Cardiac muscle cell (in vitro differentiated cells and primary cell): ENCODE data around the gene COL18A1. TPM values are rescaled to one million over a fixed set of nuclear protein-coding genes. Genes with fewer than 3 reads are reported as not detected.

Experiments
- DNase-seq, 2 donors: peaks; one replicate each; pipeline versions ENCODE4 v3.0.0 to v3.0.0-alpha.2; 2010 to 2017; ENCODE audit warnings: low read depth in 1 of 2, low spot score in 1 of 2
- H3K27ac ChIP-seq: fragments of 200-600 bp; sonication (generic); 2 replicates; pipeline ENCODE4 v1.5.1; 2016
- H3K27me3 ChIP-seq: fragments of 200-600 bp; sonication (generic); 2 replicates; pipeline ENCODE4 v1.6.0; 2016; ENCODE audit warnings: control low read depth
- H3K36me3 ChIP-seq: fragments of 200-600 bp; sonication (generic); 2 replicates; pipeline ENCODE4 v1.5.1; 2016; ENCODE audit warnings: control low read depth
- H3K4me1 ChIP-seq: fragments of 200-600 bp; sonication (generic); 2 replicates; pipeline ENCODE4 v1.8.1; 2017; ENCODE audit warnings: low read depth, mild to moderate bottlenecking, mixed run types
- H3K4me3 ChIP-seq: fragments of 200-600 bp; sonication (generic); 2 replicates; pipeline ENCODE4 v1.5.1; 2016; ENCODE audit warnings: mild to moderate bottlenecking
- H3K9me3 ChIP-seq: fragments of 200-600 bp; sonication (generic); 2 replicates; pipeline ENCODE4 v1.5.1; 2017; ENCODE audit warnings: low read depth, mild to moderate bottlenecking, control low read depth
- polyA plus RNA-seq: library from polyadenylated mRNA; unstranded; fragments of >200 nt; fragmentation: Nextera tagmentation; extraction: Ambion mirVana; gene quantifications from 2 replicates; pipeline ENCODE4 v1.2.1, GENCODE V29; 2016
- total RNA-seq: library from RNA; depleted of rRNA; stranded (reverse); fragments of >200 nt; gene quantifications from 2 replicates; pipeline ENCODE4 v1.2.3, GENCODE V29; 2016
- TF ChIP-seq, protein P1 (sequence below): IDR thresholded peaks from 2 replicates; pipeline ENCODE4 v1.5.1; 2012; ENCODE audit warnings: low read depth, mild to moderate bottlenecking, low read length

Gene COL18A1
- total and polyA plus RNA-seq, 2 experiments from 2014 or later, result 407 to 1,182 TPM

DNA sequence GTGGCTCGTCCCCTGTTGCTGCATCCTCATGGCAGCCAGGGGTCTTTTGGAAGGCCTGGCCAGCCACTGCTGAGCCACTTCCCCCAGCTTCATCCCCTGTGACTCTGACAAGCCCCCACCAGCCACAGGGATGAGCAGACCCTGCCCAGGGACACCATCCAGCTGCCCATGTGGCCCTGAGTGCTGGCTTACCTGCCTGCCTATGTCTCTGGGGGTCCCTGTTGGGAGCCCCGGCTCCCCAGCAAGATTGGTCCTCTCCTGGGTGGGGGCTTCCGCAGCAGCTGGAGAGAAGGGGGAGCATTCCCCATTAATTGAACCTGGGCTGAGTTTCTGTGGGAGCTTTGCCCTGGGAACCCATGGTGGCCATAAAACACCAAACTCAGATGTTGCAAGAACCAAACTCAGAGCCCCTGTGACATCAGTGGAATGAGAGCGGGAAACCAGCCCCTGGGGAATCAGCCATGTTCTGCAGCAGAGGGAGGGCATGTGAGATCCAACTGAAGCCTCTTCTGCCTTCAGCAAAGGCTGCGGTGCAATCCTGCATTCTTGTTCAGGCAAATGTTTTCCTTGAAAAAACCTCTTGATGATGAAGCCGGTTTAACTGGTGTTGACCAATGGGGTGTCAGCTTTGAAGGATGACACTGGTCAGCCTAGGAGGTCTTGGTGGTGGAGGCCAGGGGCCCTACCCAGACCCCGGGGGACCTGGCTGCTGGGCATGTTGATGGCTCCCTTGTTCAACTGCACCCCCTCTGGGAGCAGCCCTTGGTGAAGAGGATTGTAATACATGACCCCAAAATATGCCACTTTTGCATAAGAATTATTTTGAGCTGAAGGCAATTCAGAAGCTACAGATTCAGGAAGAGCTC, 28.3 kb upstream of the COL18A1 start:
- no peaks in the 10 kb centered on the region for H3K9me3 ChIP-seq
- H3K36me3 ChIP-seq, result no peaks in the 10 kb centered on the region
- H3K4me3 ChIP-seq, result no peak overlapping the region
- no peak overlapping the region for H3K27ac ChIP-seq
- TF ChIP-seq, protein P1, sequence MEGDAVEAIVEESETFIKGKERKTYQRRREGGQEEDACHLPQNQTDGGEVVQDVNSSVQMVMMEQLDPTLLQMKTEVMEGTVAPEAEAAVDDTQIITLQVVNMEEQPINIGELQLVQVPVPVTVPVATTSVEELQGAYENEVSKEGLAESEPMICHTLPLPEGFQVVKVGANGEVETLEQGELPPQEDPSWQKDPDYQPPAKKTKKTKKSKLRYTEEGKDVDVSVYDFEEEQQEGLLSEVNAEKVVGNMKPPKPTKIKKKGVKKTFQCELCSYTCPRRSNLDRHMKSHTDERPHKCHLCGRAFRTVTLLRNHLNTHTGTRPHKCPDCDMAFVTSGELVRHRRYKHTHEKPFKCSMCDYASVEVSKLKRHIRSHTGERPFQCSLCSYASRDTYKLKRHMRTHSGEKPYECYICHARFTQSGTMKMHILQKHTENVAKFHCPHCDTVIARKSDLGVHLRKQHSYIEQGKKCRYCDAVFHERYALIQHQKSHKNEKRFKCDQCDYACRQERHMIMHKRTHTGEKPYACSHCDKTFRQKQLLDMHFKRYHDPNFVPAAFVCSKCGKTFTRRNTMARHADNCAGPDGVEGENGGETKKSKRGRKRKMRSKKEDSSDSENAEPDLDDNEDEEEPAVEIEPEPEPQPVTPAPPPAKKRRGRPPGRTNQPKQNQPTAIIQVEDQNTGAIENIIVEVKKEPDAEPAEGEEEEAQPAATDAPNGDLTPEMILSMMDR, result no peak
- no peaks in the 10 kb centered on the region for H3K4me1 ChIP-seq
- no peaks in the 10 kb centered on the region for H3K27me3 ChIP-seq
- no peak for DNase-seq

DNA sequence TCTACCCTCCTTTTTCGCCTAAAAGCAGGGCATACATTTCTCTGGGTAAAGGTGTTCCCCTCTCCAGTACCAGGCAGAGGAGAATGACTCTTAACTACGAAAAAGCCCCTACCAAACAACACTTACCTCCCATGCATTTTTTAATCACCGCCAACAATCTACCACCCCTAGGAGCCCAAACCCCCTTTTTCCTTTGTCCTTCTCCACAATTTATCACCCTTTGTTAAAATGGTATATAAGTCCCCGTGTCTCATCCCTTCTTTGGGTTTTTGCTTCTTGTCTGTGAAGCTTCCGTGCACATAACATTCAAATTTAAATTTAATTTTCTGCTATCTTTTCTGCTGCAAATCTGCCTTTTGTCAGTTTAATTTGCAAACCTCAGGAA, 27.6 kb upstream of the COL18A1 start:
- TF ChIP-seq, protein P1, result no peak
- Histone ChIP-seq H3K36me3 (no peaks in the 10 kb centered on the region), H3K4me1 (no peaks in the 10 kb centered on the region), H3K27me3 (no peaks in the 10 kb centered on the region), H3K9me3 (no peaks in the 10 kb centered on the region), H3K27ac (no peak overlapping the region), H3K4me3 (no peak overlapping the region)
- DNase-seq, result no peak

DNA sequence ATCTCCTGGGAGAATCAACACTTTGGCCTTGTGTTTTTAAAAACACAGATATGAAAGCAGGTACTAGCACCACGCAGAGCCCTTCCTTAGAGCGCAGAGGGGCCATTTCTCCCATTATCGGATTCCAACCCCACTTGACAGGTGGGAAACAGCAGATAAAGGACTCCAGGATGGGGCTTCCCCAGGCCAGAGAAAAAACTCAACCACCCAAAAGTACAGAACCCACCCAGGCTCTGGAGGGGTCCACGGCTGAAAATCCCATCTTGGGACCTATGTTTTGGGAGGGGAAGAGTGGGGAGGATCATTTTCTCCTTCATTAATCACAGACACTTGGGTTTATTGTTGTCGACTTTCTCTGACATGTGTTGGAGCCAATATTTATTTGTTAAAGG, 27.1 kb upstream of the COL18A1 start:
- Histone ChIP-seq H3K36me3 (no peaks in the 10 kb centered on the region), H3K9me3 (no peaks in the 10 kb centered on the region), H3K4me3 (no peak overlapping the region), H3K27ac (no peak overlapping the region), H3K27me3 (no peaks in the 10 kb centered on the region), H3K4me1 (no peaks in the 10 kb centered on the region)
- TF ChIP-seq, protein P1, result no peak
- DNase-seq, result no peak

DNA sequence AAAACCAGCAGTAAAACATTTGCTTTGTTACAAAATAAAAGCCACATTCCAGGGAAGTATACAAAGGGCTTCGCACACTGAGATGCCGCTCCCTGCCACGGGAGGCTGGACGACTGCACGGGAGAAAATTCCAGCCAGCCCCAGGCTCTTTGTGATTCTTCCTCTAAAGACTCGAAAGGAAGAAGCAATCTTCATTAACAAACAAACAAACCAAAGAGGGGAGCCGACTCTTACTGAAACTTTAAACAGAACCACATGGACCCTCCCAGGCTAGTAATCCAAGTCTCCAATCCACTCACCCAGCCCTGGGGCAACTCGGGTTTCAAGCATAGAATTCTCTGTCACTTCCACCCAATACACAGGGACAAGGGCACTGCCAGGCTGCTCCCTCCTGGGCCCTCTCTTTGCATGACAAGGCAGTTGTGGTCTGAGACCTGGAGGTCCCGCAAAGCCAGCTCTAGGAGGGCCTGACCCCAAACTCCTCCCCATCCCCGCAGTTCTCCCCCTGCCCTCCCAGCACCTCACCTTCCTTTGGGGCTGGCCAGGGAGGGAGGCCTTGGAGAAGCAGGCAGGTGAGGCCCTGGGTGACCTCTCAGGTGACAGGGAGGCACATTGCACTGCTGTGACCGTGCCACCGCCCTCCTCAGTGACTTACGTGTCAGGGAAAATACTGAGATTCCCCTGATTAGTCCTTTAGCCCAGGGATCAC, 26.6 kb upstream of the COL18A1 start:
- TF ChIP-seq, protein P1, result no peak
- Histone ChIP-seq H3K27ac (no peak overlapping the region), H3K27me3 (no peaks in the 10 kb centered on the region), H3K36me3 (no peaks in the 10 kb centered on the region), H3K4me3 (no peak overlapping the region), H3K9me3 (no peaks in the 10 kb centered on the region), H3K4me1 (no peaks in the 10 kb centered on the region)
- DNase-seq, result no peak

DNA sequence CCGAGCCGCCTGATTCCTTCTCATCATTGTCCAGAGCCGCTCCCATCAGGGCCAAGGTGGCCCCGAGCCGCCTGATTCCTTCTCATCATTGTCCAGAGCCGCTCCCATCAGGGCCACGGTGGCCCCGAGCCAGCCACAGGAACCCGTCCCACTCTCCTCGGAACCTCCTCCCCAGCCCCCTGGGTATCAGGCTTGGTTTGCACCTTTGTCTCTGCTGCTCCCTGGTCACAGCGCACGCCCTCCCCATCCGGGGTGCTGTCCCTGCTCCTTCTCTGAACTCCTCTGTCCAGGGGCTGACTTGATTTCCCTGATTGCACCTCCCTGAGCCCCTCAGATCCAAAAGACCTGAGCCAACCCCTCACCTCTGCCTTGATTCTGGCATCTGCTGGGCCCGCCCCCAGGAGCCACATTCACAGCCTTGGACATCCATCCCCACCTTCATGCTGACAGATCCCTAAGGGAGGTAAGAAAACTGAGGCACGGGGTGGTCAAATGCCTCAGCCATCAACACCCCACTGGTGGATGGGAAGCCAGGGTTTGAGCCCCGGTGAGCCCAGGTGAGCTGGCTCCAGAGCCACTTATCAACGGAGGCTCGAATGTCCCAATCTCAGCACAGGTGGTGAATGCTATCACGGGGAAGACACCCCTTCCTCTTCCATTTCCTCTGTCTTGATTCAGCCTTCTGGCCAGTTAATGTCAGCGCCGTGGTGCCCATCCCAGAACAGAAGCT, 25.6 kb upstream of the COL18A1 start:
- TF ChIP-seq, protein P1, result no peak
- Histone ChIP-seq H3K27ac (no peak overlapping the region), H3K36me3 (no peaks in the 10 kb centered on the region), H3K4me1 (no peaks in the 10 kb centered on the region), H3K27me3 (no peaks in the 10 kb centered on the region), H3K4me3 (no peak overlapping the region), H3K9me3 (no peaks in the 10 kb centered on the region)
- DNase-seq, result no peak
